ENCODE results near the gene TMEM131L. TPM values are rescaled to one million over a fixed set of nuclear protein-coding genes. Genes with fewer than 3 reads are reported as not detected.

The TMEM131L gene
- polyA plus RNA-seq, 4 donors, result 21.9 to 29.0 (median 27.0) TPM

GRCh38 chr4:153520801-153521329, 54.7 kb downstream of the TMEM131L start:
- DNase-seq (ENCODE audit: low read depth in 4 of 4, low spot score in 3 of 4), result no peak

- DNase-seq (ENCODE audit: low read depth in 4 of 4, low spot score in 3 of 4), result no peak
Observed at GRCh38 chr4:153521478-153521877, 55.3 kb downstream of the TMEM131L start.

DNA sequence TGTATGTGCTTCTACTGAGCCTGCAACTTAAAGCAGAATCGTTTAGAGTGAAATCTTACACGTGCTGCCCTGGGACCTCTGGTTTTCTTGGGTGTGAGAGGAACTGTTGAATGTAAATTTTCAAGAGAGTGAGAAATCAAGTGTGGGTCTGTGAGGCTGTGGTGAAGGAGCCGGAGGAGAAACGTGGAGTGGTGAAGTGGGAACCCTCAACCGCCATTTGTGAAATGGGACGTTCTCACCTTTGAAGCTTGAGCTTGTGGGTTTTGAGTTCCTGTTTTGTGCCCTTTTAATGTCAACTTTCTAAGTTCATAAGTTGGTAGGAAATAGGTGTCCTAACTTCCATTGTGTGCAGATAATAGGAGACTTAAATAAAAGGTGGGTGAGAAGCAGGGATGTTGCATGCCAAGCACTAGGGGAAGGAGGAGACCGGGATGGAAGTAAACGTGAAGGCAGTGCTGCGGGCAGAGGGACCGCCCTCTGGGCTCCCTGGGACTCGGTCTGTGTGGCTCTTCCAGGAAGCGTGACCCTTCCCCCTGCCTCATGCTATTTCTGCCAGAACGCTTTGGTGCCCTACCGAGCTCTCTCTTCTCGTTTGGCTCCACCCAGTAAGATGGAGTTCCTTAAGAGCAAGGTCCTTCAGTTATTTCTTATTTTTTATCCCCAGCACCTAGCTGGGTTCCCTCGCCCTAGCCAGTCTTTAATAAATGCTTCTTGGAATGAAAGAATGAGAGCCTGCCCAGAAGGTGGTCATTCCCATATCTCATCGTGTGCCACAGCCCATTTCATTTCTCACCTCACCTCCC, 56.0 kb downstream of the TMEM131L start:
- DNase-seq (ENCODE audit: low read depth in 4 of 4, low spot score in 3 of 4), result no peak

GRCh38 chr4:153522802-153523094, 56.6 kb downstream of the TMEM131L start:
- no peak for DNase-seq (ENCODE audit: low read depth in 4 of 4, low spot score in 3 of 4)

DNA sequence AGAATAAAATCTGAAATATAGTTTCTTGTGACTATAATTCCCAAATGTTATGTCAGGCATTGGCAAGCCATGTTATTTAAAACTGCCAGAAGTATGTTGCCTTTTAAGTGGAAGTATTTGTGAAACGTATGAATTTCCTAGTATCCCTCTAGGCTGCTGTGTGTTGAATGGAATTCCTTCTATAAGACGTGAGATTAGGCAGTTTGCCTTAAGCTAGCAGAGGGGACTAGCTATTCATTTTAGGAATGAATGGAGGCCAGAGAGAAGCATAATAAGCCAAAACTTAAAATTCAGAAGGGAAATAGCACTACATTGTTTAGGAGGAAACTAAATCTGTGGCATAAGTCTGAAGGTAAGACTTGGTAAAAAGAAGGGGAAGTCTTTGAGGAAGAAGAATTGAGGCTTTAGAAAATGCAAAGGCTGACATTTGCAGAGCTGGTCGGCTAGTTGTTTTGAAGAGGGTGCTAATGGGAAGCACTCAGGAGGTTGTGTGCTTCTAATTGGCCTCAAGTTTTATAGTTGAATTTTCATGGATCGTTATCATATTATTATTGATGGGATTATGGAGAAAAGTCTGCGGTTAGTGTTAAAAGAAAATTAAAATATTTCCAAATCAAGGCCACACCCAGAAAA, 57.1 kb downstream of the TMEM131L start:
- no peak for DNase-seq (ENCODE audit: low read depth in 4 of 4, low spot score in 3 of 4)

DNA sequence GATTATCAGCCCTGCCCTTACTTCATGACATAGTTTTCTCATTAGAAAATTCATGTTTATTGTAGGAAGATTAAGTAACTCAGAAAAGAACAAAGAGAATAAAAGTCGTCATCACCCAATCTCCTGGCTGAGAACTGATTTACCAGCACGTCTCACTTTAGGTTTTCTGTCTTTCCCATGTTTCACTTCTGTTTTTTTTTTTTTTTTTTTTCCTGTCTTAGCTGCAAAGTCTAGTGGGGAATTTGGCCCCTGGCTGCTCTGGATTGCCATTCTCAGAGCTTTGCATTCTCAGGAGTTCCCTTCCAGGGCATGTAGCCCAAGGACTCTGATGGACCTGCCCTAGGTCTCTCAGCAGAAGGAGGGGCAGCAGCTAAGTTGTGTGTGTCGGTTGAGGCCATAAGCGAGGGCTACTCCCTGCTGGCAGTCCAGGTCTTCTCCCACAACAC, 57.8 kb downstream of the TMEM131L start:
- no peak for DNase-seq (ENCODE audit: low read depth in 4 of 4, low spot score in 3 of 4)

- DNase-seq (ENCODE audit: low read depth in 4 of 4, low spot score in 3 of 4), result no peak
Observed at GRCh38 chr4:153524682-153525081, 58.5 kb downstream of the TMEM131L start.

GRCh38 chr4:153527690-153528089, 61.5 kb downstream of the TMEM131L start:
- no peak for DNase-seq (ENCODE audit: low read depth in 4 of 4, low spot score in 3 of 4)

DNA sequence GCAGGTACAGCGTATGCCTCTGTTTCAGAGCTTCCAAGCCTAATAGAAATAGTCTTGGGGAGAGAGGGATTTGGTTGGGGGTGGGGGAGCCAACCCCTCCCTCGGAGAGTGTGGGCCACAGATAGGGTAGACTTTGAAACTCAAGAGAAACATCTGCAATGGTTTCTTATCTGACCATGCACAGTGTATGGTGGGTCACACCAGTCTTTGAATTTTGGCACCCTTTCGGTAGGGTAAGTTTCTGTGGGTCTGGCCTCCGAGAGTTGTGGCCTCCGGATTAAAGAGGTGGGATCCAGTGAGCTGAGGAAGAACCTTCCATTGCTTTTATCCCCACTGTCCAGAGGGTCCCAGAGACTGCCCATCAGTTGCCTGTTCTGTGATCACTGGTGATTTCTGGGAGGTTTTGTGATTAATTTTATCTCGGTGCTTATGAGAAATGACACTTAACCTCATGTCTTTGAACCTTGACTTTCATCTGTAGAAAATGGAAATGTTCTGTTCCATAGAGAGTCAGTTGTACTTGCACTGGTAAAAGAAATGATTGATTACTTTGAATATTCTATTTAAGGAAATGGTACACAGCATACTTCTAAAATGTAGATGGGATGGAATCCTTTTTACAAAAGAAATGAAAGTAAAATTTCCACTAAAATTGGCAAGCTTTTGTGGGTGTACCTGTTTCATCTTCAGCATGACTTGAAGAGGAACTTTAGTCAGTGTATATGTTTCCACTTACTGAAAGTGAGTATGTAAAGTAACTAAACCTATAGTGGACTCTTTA, 62.7 kb downstream of the TMEM131L start:
- DNase-seq (ENCODE audit: low read depth in 4 of 4, low spot score in 3 of 4), result no peak

DNA sequence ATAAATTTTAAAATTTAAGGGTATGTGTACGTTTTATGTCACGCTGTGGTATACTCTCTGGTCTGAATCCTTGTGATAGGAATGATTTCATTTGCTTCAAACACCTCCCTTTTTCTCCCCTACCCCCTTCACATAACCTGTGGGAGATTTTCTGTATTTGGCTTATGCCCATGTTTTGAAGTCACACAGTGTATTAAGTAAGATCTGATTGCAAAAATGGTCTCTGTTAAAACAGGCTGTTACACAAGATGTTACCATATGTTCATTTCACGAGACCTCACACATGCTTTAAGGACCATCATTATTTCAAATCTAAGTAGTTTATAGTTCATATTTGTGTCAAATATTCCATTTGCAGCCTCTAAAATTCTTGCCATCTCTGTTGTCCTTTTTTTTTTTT, 63.5 kb downstream of the TMEM131L start:
- DNase-seq (ENCODE audit: low read depth in 4 of 4, low spot score in 3 of 4), result no peak

GRCh38 chr4:153530284-153530999, 64.3 kb downstream of the TMEM131L start:
- DNase-seq (ENCODE audit: low read depth in 4 of 4, low spot score in 3 of 4), result no peak

GRCh38 chr4:153531000-153531358, 64.8 kb downstream of the TMEM131L start:
- DNase-seq (ENCODE audit: low read depth in 4 of 4, low spot score in 3 of 4), result no peak

DNA sequence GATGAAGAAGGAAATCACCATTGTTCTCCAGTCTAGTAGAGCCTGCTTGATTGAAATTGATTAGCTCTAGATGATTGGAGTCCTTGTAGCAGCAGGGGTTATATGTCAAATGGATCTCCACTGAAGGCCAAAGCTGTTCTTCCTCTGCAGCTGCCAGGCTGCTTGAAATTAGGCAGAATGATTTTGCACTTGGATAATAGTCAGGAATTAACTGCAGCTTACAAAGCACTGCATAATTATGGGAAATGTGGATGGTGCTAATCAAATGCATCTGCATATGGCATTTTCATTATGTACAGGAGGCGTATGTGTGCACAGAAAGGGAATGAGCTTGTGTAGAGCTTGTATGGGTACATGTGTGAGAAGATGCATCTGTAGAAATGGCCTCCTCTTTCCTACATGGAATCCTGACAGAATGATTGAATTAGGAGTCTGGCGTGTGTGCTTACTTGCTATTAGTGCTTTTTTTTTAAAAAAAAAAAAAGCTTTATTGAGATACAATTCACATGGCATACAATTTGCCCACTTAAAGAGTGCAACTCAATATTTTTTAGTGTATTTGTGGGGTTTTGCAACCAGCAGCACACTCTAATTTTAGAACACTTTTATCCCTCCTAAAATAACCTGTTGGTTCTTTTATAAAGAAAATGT, 65.9 kb downstream of the TMEM131L start:
- DNase-seq (ENCODE audit: low read depth in 4 of 4, low spot score in 3 of 4), result no peak

DNA sequence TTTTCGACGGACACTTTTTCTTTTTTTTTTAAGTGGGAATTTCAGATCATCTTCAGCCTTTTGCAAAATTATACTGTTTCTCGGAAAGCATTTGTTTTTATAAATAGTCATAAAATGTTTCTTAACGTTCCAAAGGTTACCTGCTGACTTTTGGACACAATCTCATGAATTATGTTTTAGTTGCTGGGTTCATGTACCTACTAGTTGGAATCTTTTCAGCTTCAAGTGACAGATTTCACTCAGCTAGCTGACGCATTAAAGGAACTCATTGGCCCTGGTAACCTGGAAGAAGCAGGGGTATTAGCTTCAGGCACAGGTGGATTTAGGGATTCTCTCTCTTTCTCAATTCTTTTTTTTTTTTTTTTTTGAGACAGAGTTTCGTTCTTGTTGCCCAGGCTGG, 66.5 kb downstream of the TMEM131L start:
- DNase-seq (ENCODE audit: low read depth in 4 of 4, low spot score in 3 of 4), result no peak

DNA sequence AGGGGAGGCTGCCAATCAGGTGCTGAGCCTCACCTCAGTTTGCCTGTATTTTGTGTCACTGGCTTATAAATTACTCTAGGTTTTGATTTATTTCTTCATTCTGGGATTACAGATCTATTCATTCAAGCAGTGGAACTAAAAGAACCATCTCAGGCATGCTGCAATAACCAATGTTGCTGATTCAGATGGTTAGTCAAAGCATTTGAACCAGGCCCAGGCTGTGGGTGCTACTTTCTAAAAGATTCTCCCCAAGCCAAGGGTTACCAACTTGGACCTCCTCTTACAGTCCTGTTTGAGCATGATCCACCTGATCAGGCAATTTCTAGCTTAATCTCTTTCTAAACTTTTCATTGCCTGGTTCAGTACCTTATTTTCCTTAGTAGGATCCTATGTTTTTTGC, 67.2 kb downstream of the TMEM131L start:
- no peak for DNase-seq (ENCODE audit: low read depth in 4 of 4, low spot score in 3 of 4)

- no peak for DNase-seq (ENCODE audit: low read depth in 4 of 4, low spot score in 3 of 4)
Observed at GRCh38 chr4:153534792-153535629, 68.9 kb downstream of the TMEM131L start.

- DNase-seq (ENCODE audit: low read depth in 4 of 4, low spot score in 3 of 4), result no peak
Observed at GRCh38 chr4:153535772-153536513, 69.8 kb downstream of the TMEM131L start.

GRCh38 chr4:153537493-153537960, 71.4 kb downstream of the TMEM131L start:
- DNase-seq (ENCODE audit: low read depth in 4 of 4, low spot score in 3 of 4), result no peak

All from right renal pelvis (tissue), 4 donors.